Measurements from ENCODE around the gene TMEM204. TPM values are rescaled to one million over a fixed set of nuclear protein-coding genes. Genes with fewer than 3 reads are reported as not detected.

TMEM204 gene
- total RNA-seq, 2 experiments from 2014 or later = 12.6 to 17.5 TPM

DNA sequence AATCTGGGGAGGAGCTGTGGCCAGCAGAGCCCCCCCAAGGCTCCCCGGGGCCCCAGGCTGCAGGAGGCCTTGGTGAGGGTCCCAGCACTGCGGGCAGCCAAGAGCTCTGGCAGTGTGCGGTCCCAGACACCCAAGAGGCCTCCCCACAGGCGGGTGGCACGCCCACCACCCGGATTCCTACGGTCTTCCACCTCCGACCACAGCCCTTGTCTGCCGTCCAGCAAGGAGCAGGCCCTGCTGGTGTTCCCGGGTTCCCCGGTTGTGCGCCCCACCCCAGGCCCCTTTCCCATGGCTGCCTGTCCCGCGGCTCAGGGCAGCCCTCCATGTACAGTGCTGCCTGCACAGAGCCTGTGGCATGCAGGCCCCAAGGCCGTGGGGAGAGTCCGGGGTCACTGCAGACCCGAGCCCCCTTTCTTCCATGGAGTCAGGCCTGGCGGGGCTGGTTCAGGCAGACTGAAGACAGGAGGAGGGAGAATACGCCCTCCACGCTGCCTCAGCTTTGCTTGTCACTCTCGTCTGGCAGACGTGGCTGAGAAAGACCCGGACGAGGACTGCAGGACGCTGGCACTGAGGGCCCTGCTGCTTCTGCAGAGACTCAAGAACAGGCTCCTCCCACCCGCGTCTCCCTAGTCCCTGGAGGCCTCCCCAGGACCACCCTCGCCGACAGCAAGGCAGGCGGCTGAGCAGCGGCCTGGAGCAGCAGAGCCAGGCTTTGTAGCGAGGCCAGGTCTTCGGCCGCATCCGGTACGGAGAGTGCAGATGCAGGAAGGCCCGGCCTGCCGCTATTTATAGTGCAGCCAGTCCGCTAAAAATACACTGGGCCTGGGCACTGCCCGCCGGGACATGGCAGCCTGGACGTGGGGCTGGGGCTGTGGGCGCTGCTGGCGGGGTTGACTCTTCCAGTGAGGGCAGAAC lies 23.9 kb upstream of the TMEM204 start:
- Mint-ChIP-seq H3K36me3 (ENCODE audit: low read depth) (peaks cover 23% of the 10 kb centered on the region), H3K9me3 (ENCODE audit: low read depth) (peaks cover 5% of the 10 kb centered on the region), H3K27me3 (no peaks in the 10 kb centered on the region), H3K27ac (no peak overlapping the region), H3K4me1 (no peaks in the 10 kb centered on the region), H3K4me3 (no peak overlapping the region)
- no peak for ATAC-seq
- ChIA-PET POLR2A (no interaction called here), CTCF (no interaction called here)
- DNase-seq = no peak
- intact Hi-C loops (cut with DNase I, micrococcal nuclease) = no loop called here

DNA sequence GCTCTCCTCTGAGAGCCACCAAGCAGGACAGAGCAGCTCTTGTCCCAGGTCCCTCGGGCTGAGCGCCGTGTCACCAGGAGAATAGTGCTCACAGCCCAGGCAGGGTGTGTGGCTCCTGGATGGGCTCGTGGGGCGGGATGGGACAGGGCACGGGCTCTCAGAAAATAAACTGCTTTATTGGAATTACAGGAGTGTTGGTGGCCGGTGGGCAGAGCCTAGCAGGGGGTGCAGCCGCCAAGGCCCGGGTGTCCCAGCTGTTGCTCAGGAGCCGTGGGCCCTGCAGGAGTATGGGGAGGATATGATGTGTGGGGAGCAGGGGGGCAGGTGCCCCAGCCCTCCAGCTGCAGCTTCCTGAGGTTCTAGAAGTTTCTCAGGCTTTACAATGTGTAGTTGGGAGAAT lies 23.2 kb upstream of the TMEM204 start:
- no peak for ATAC-seq
- Mint-ChIP-seq H3K4me3 (no peak overlapping the region), H3K27ac (no peak overlapping the region), H3K9me3 (ENCODE audit: low read depth) (peaks cover 5% of the 10 kb centered on the region), H3K27me3 (no peaks in the 10 kb centered on the region), H3K36me3 (ENCODE audit: low read depth) (peaks cover 19% of the 10 kb centered on the region), H3K4me1 (no peaks in the 10 kb centered on the region)
- CTCF ChIA-PET = interaction anchor here (1.1 kb wide), 1 partner anchor 18 kb away, joined by 3 read pairs; no protein-coding TSS in a partner anchor
- no peak for DNase-seq
- intact Hi-C loops (cut with DNase I, micrococcal nuclease) = no loop called here
- POLR2A ChIA-PET = no interaction called here

GRCh38 chr16:1510941-1511351 lies 22.5 kb upstream of the TMEM204 start:
- no peak overlapping the region for H3K27ac Mint-ChIP-seq
- ChIA-PET CTCF (interaction anchor here (1.1 kb wide), 1 partner anchor 18 kb away, joined by 3 read pairs; no protein-coding TSS in a partner anchor), POLR2A (no interaction called here)
- intact Hi-C loops (cut with DNase I, micrococcal nuclease) = no loop called here
- no peaks in the 10 kb centered on the region for H3K4me1 Mint-ChIP-seq
- peaks cover 17% of the 10 kb centered on the region for H3K36me3 Mint-ChIP-seq (ENCODE audit: low read depth)
- H3K27me3 Mint-ChIP-seq = no peaks in the 10 kb centered on the region
- DNase-seq = no peak
- no peak for ATAC-seq
- no peak overlapping the region for H3K4me3 Mint-ChIP-seq
- peaks cover 5% of the 10 kb centered on the region for H3K9me3 Mint-ChIP-seq (ENCODE audit: low read depth)

GRCh38 chr16:1511662-1512569 lies 21.6 kb upstream of the TMEM204 start:
- Mint-ChIP-seq H3K36me3 (ENCODE audit: low read depth) (peaks cover 17% of the 10 kb centered on the region), H3K9me3 (ENCODE audit: low read depth) (peaks cover 5% of the 10 kb centered on the region), H3K4me1 (no peaks in the 10 kb centered on the region), H3K4me3 (no peak overlapping the region), H3K27ac (no peak overlapping the region), H3K27me3 (no peaks in the 10 kb centered on the region)
- intact Hi-C loops (cut with DNase I, micrococcal nuclease) = no loop called here
- CTCF ChIA-PET = interaction anchor here (0.5 kb wide), 1 partner anchor 1099 kb away, joined by 3 read pairs; no protein-coding TSS in a partner anchor
- DNase-seq = no peak
- POLR2A ChIA-PET = no interaction called here
- ATAC-seq = no peak

DNA sequence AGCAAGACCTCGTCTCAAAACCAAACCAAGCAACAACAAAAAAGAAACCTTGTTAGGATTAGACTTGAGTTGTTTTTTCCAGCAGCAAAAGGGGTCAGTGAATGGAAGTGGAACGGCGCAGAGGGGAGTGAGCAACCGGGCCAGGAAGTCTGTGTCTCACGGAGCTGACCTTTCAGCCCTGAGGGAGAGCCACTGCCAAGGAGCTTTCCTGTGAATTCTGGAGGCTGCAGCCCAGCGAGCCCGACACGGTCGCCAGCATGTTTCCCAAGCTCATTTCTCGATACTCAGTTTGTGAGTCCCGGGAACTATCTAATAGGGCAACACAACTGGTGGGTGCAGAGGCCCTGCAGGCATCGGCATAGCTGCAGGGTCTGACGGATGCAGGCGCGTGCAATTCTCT lies 20.7 kb upstream of the TMEM204 start:
- H3K36me3 Mint-ChIP-seq (ENCODE audit: low read depth) = peaks cover 13% of the 10 kb centered on the region
- peaks cover 5% of the 10 kb centered on the region for H3K9me3 Mint-ChIP-seq (ENCODE audit: low read depth)
- ChIA-PET CTCF (interaction anchor here (0.5 kb wide), 1 partner anchor 1100 kb away, joined by 3 read pairs; no protein-coding TSS in a partner anchor), POLR2A (no interaction called here)
- intact Hi-C loops (cut with DNase I, micrococcal nuclease) = no loop called here
- H3K4me1 Mint-ChIP-seq = no peaks in the 10 kb centered on the region
- H3K4me3 Mint-ChIP-seq = no peak overlapping the region
- H3K27ac Mint-ChIP-seq = no peak overlapping the region
- H3K27me3 Mint-ChIP-seq = no peaks in the 10 kb centered on the region
- DNase-seq (no peak), ATAC-seq (no peak)

- ATAC-seq = no peak
- ChIA-PET CTCF (interaction anchor here (0.6 to 0.9 kb wide), 2 partner anchors 23 to 785 kb away, joined by 3 to 4 read pairs; no protein-coding TSS in a partner anchor), POLR2A (no interaction called here)
These were observed 19.0 kb upstream of the TMEM204 start for GRCh38 chr16:1514507-1514906.

DNA sequence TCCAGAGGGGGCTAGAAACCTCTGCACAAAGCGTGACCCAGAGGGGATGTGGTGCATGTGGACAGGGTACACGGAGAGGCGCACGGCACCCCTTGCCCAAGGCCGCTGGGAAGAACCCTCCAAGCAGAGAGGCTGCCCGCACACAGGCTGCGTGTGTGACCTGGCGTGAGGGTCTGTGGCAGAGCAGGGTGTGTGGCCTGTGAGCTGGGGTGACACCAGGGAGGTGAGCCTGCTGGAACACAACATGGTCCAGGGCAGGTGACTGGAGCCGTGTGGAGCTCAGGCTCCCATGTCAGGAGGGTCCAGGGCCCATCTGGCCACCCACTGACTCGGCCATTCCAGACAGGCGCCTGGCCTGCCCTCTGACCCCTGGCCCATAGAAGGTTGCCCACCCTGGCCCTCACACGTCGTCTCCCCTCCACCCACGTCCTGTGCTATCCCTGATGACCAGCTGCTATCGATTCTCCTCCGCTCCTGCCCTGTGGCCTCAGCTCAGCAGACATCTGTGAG lies 14.8 kb upstream of the TMEM204 start:
- ChIA-PET POLR2A (interaction anchor here (0.5 kb wide), 1 partner anchor 48 kb away, joined by 3 read pairs; no protein-coding TSS in a partner anchor), CTCF (no interaction called here)
- Mint-ChIP-seq H3K27ac (no peak overlapping the region), H3K27me3 (no peaks in the 10 kb centered on the region), H3K4me3 (no peak overlapping the region), H3K36me3 (ENCODE audit: low read depth) (no peaks in the 10 kb centered on the region), H3K4me1 (no peaks in the 10 kb centered on the region), H3K9me3 (ENCODE audit: low read depth) (peaks cover 3% of the 10 kb centered on the region)
- ATAC-seq (no peak), DNase-seq (no peak)
- intact Hi-C loops (cut with DNase I, micrococcal nuclease) = no loop called here

More at GRCh38 chr16:1514507-1514906, 19.0 kb upstream of the TMEM204 start:
- no peak for DNase-seq
- Mint-ChIP-seq H3K27me3 (no peaks in the 10 kb centered on the region), H3K27ac (no peak overlapping the region), H3K4me1 (no peaks in the 10 kb centered on the region), H3K36me3 (ENCODE audit: low read depth) (peaks cover 13% of the 10 kb centered on the region), H3K9me3 (ENCODE audit: low read depth) (peaks cover 5% of the 10 kb centered on the region), H3K4me3 (no peak overlapping the region)
- intact Hi-C loops (cut with DNase I, micrococcal nuclease) = no loop called here

DNA sequence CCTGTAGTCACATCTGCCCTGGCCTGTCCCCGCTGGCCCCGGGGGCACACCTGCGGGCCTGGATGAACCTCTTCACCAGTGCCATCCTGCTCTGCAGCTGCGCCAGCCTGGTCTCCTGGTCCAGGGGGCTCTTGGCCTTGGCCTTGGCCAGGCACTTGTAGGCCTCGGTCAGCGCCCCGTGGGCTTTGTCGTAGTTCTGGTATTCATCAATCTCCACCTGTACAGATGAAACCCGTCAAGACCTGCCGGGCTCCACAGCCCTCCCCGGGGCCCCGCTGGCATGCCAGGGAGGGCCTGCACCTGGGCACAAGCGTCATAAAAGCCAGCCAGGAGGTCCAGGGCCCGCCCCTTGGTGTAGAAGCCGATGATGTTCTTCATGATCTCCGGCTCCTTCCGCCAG lies 13.6 kb upstream of the TMEM204 start:
- H3K27me3 Mint-ChIP-seq = no peaks in the 10 kb centered on the region
- intact Hi-C loops (cut with DNase I, micrococcal nuclease) = no loop called here
- no peaks in the 10 kb centered on the region for H3K4me1 Mint-ChIP-seq
- ChIA-PET POLR2A (no interaction called here), CTCF (no interaction called here)
- ATAC-seq (no peak), DNase-seq (no peak)
- no peaks in the 10 kb centered on the region for H3K9me3 Mint-ChIP-seq (ENCODE audit: low read depth)
- H3K27ac Mint-ChIP-seq = no peak overlapping the region
- H3K36me3 Mint-ChIP-seq (ENCODE audit: low read depth) = no peaks in the 10 kb centered on the region
- no peak overlapping the region for H3K4me3 Mint-ChIP-seq

GRCh38 chr16:1520461-1520860 lies 13.0 kb upstream of the TMEM204 start:
- CTCF ChIA-PET = no interaction called here
- no peak for ATAC-seq

DNA sequence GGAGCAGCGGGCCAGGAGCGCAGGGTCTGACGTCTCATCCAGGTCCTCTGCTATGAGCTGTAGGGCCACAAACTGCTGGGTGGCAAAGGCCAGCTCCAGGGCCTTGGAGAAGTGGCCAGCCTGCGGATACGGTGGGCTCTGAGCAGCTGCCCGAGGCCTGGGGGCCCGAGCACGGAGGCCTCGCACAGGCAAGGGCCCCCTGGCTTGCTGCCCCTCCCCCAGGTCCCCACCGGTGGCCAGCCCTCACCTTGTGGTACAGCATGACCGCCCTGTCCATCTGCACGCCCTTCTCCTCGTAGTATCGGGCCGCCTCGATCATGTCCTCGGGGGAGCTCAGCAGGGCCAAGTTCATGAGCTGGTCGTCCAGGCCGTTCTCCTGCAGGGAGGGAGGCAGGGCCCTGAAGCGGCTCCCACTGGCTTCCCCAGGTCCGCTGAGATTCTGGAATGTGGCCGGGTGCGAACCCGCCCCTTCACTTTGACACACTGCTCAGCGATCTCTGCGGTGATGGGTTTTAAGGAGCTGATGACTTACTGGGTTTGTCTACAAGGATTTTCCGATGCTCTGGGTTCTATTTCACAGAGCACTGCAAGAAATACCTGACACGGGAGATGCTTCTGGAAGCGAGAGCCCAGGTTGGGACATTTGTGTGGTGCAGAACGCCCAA lies 9.8 kb upstream of the TMEM204 start:
- ChIA-PET CTCF (no interaction called here), POLR2A (no interaction called here)
- Mint-ChIP-seq H3K27me3 (no peaks in the 10 kb centered on the region), H3K4me1 (peaks cover 19% of the 10 kb centered on the region), H3K4me3 (no peak overlapping the region), H3K36me3 (ENCODE audit: low read depth) (no peaks in the 10 kb centered on the region), H3K27ac (no peak overlapping the region), H3K9me3 (ENCODE audit: low read depth) (no peaks in the 10 kb centered on the region)
- ATAC-seq (no peak), DNase-seq (no peak)
- intact Hi-C loops (cut with DNase I, micrococcal nuclease) = no loop called here

More at GRCh38 chr16:1520461-1520860, 13.0 kb upstream of the TMEM204 start:
- no peak overlapping the region for H3K27ac Mint-ChIP-seq
- intact Hi-C loops (cut with DNase I, micrococcal nuclease) = no loop called here
- no peaks in the 10 kb centered on the region for H3K36me3 Mint-ChIP-seq (ENCODE audit: low read depth)
- peaks cover 1% of the 10 kb centered on the region for H3K4me1 Mint-ChIP-seq
- no peak overlapping the region for H3K4me3 Mint-ChIP-seq
- POLR2A ChIA-PET = no interaction called here
- no peaks in the 10 kb centered on the region for H3K9me3 Mint-ChIP-seq (ENCODE audit: low read depth)
- H3K27me3 Mint-ChIP-seq = no peaks in the 10 kb centered on the region
- no peak for DNase-seq

- intact Hi-C loops (cut with DNase I, micrococcal nuclease) = no loop called here
- no peaks in the 10 kb centered on the region for H3K9me3 Mint-ChIP-seq (ENCODE audit: low read depth)
- CTCF ChIA-PET = no interaction called here
- POLR2A ChIA-PET = no interaction called here
- H3K36me3 Mint-ChIP-seq (ENCODE audit: low read depth) = no peaks in the 10 kb centered on the region
- peaks cover 20% of the 10 kb centered on the region for H3K4me1 Mint-ChIP-seq
- no peak for DNase-seq
- no peak overlapping the region for H3K27ac Mint-ChIP-seq
- ATAC-seq = no peak
- no peaks in the 10 kb centered on the region for H3K27me3 Mint-ChIP-seq
- H3K4me3 Mint-ChIP-seq = no peak overlapping the region
These were observed 9.1 kb upstream of the TMEM204 start for GRCh38 chr16:1524366-1524765.
